MCF 10A (cell line): Measurements from ENCODE around the gene LRCOL1. TPM values are rescaled to one million over a fixed set of nuclear protein-coding genes. Genes with fewer than 3 reads are reported as not detected.

Source experiments
- BruUV-seq: library from RNA; stranded (reverse); fragments of 400-500 nt; replicated peaks from 2 replicates; lab custom pipeline; 2021; lab: Mats Ljungman, UMichigan
- CTCF ChIA-PET: fragments of 300-600 bp; sonication (Branson Sonifier 250); formaldehyde crosslinking; extraction: SDS; loops from one replicate; lab custom pipeline; 2021; ENCODE audit warnings: antibody characterized with exemption, inconsistent platforms; lab: Yijun Ruan, JAX
- POLR2A ChIA-PET: fragments of 300-600, 350-650 bp; sonication (Branson Sonifier 250); formaldehyde crosslinking; extraction: SDS; loops from one replicate; lab custom pipeline; 2020; ENCODE audit warnings: antibody characterized with exemption, inconsistent platforms; lab: Yijun Ruan, JAX
- DNase-seq: peaks from one replicate; pipeline ENCODE4 v3.0.0-alpha.2; 2018; ENCODE audit not compliant: unreplicated experiment
- H3K27ac Mint-ChIP-seq: one replicate; pipeline ENCODE4 v1.8.0; 2022; ENCODE audit warnings: mild to moderate bottlenecking, low read depth, mixed read lengths; ENCODE audit not compliant: unreplicated experiment
- H3K27me3 Mint-ChIP-seq: one replicate; pipeline ENCODE4 v1.8.0; 2022; ENCODE audit warnings: mixed read lengths; ENCODE audit not compliant: insufficient read depth, unreplicated experiment
- H3K36me3 Mint-ChIP-seq: one replicate; pipeline ENCODE4 v1.8.0; 2022; ENCODE audit warnings: mild to moderate bottlenecking, moderate library complexity, mixed read lengths; ENCODE audit not compliant: insufficient read depth, unreplicated experiment
- H3K4me1 Mint-ChIP-seq: one replicate; pipeline ENCODE4 v1.8.0; 2022; ENCODE audit warnings: mixed read lengths; ENCODE audit not compliant: insufficient read depth, unreplicated experiment
- H3K4me3 Mint-ChIP-seq: one replicate; pipeline ENCODE4 v1.8.0; 2022; ENCODE audit warnings: mild to moderate bottlenecking, moderate library complexity, mixed read lengths; ENCODE audit not compliant: unreplicated experiment
- H3K9me3 Mint-ChIP-seq: one replicate; pipeline ENCODE4 v1.8.0; 2022; ENCODE audit warnings: mixed read lengths; ENCODE audit not compliant: unreplicated experiment
- intact Hi-C: fragments of 100-400 bp; cut with micrococcal nuclease; formaldehyde crosslinking; loops from 2 replicates; pipeline ENCODE4 v1.14.1; 2022
- total RNA-seq: library from RNA; stranded (reverse); gene quantifications from 2 replicates; pipeline ENCODE4 v1.2.3, GENCODE V29; 2022
- TF ChIP-seq, protein P1 (sequence below): fragments of 200-600 bp; IDR thresholded peaks from one replicate; pipeline ENCODE4 v1.8.0; 2022; ENCODE audit warnings: antibody characterized with exemption, mild to moderate bottlenecking; ENCODE audit not compliant: unreplicated experiment

LRCOL1 gene
- total RNA-seq, 1 experiment from 2014 or later = not detected

DNA sequence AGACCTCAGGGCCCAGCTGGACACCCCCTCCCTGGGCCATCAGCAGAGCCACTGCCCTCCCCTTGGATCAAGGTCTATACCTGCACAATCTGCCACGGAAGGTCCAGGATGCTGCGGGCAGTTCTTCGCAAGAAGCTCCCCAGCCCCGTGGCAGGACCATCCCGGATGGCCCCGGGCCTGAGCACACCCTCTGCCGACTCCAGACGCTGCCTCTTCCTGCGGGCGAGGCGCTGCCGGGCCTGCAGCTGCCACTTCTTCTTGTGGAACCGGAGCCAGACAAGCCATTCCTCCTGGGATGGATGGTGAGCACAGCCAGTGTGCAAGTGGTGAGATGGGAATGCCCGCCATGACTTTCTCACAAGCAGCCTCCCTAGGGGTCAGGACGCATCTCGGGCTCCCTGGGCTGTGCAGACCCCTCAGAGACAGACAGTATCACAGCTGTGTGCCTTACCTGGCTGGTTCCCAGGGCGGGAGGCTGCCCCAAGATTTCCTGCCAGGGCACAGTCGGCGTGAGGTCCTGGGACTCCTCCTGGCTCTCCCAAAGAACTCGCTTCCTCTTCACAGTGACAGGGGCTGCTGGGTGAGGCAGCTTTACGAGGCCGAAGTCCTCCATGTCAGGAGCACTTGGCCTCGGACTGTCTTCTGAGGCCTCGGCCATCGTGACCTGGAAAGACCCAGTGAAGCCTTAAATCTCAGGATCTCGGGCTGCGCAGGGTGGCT, 39.0 kb upstream of the LRCOL1 start:
- ChIA-PET POLR2A (no interaction called here), CTCF (no interaction called here)
- no peak for DNase-seq
- TF ChIP-seq, protein P1, sequence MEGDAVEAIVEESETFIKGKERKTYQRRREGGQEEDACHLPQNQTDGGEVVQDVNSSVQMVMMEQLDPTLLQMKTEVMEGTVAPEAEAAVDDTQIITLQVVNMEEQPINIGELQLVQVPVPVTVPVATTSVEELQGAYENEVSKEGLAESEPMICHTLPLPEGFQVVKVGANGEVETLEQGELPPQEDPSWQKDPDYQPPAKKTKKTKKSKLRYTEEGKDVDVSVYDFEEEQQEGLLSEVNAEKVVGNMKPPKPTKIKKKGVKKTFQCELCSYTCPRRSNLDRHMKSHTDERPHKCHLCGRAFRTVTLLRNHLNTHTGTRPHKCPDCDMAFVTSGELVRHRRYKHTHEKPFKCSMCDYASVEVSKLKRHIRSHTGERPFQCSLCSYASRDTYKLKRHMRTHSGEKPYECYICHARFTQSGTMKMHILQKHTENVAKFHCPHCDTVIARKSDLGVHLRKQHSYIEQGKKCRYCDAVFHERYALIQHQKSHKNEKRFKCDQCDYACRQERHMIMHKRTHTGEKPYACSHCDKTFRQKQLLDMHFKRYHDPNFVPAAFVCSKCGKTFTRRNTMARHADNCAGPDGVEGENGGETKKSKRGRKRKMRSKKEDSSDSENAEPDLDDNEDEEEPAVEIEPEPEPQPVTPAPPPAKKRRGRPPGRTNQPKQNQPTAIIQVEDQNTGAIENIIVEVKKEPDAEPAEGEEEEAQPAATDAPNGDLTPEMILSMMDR = no peak
- Mint-ChIP-seq H3K9me3 (no peaks in the 10 kb centered on the region), H3K27me3 (no peaks in the 10 kb centered on the region), H3K36me3 (peaks cover 49% of the 10 kb centered on the region), H3K4me1 (no peaks in the 10 kb centered on the region), H3K4me3 (no peak overlapping the region), H3K27ac (no peak overlapping the region)
- intact Hi-C loops = no loop called here
- no TSS peak for BruUV-seq

DNA sequence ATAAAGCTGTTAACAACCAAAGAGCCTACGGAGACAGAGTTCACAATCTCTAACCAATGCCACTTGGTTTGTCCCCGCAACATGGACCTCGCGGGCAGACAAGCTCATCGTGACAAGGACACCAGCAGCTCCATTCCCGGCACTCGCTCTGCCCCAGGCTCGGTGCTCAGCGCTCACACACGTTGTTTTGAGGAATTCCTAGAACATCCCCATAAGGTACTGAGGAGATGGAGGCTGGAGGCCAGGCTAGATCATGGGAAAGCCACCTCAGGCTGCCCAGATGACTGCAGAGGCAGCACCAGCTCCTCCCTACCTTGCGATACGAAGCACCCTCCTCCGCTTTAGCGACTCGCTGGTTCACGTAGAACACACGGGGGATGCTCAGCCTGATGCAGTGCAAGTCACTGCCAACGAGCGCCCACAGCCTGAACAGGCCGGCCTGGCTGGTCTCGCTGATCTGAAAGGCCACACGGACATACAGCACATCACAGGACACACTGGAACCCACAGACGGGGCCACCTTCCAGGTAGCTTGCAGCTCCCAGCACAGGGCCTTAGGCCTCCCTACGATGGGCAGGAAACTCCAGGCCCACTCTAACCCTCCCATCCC, 38.3 kb upstream of the LRCOL1 start:
- intact Hi-C loops = no loop called here
- H3K36me3 Mint-ChIP-seq = peaks cover 42% of the 10 kb centered on the region
- CTCF ChIA-PET = no interaction called here
- H3K4me3 Mint-ChIP-seq = no peak overlapping the region
- no peak overlapping the region for H3K27ac Mint-ChIP-seq
- TF ChIP-seq, protein P1 = no peak
- POLR2A ChIA-PET = no interaction called here
- H3K27me3 Mint-ChIP-seq = no peaks in the 10 kb centered on the region
- no peaks in the 10 kb centered on the region for H3K9me3 Mint-ChIP-seq
- no peaks in the 10 kb centered on the region for H3K4me1 Mint-ChIP-seq
- DNase-seq = no peak
- no TSS peak for BruUV-seq

DNA sequence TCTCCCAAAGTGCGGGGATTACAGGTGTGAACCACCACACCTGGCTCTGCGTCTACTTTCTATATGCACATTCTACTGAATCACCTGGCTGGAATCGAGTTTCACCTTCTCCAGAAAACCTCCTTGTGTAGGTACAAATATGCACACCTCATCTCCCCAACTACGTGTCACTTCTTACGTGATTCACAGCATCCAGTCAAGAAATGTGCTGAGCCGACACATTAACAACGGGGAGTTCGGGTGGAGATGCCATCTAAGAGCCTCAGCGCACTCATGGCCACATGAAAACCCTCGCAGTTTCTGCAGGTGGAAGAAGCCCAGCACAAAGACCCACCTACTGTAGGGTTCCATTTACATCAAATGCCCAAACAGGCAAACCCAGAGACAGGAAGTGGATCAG, 37.5 kb upstream of the LRCOL1 start:
- TF ChIP-seq, protein P1 = no peak
- ChIA-PET CTCF (interaction anchor here (0.6 to 0.8 kb wide), 2 partner anchors 8 to 1542 kb away, joined by 3 to 4 read pairs; no protein-coding TSS in a partner anchor), POLR2A (no interaction called here)
- intact Hi-C loops = no loop called here
- no peaks in the 10 kb centered on the region for H3K27me3 Mint-ChIP-seq
- H3K4me1 Mint-ChIP-seq = no peaks in the 10 kb centered on the region
- H3K36me3 Mint-ChIP-seq = peaks cover 41% of the 10 kb centered on the region
- H3K4me3 Mint-ChIP-seq = no peak overlapping the region
- no TSS peak for BruUV-seq
- no peak overlapping the region for H3K27ac Mint-ChIP-seq
- H3K9me3 Mint-ChIP-seq = no peaks in the 10 kb centered on the region
- DNase-seq = no peak

GRCh38 chr12:132646850-132647249, 36.5 kb upstream of the LRCOL1 start:
- Mint-ChIP-seq H3K4me1 (no peaks in the 10 kb centered on the region), H3K27ac (no peak overlapping the region), H3K9me3 (no peaks in the 10 kb centered on the region), H3K4me3 (no peak overlapping the region), H3K36me3 (peaks cover 47% of the 10 kb centered on the region), H3K27me3 (no peaks in the 10 kb centered on the region)
- POLR2A ChIA-PET = interaction anchor here (0.6 kb wide), 2 partner anchors 11 to 526 kb away, joined by 3 to 4 read pairs; no protein-coding TSS in a partner anchor
- no TSS peak for BruUV-seq
- no peak for DNase-seq
- CTCF ChIA-PET = interaction anchor here (1.1 kb wide), 1 partner anchor 17 kb away, joined by 3 read pairs; no protein-coding TSS in a partner anchor
- TF ChIP-seq, protein P1 = no peak
- intact Hi-C loops = no loop called here
